K562 (cell line): ENCODE results near the gene FIZ1. TPM values are rescaled to one million over a fixed set of nuclear protein-coding genes. Genes with fewer than 3 reads are reported as not detected.
A peak's percentile ranks its signal among the peaks of the same experiment; 100 is the strongest.

Experiments
- ATAC-seq: fragments of 200-7000 bp; cut with Tn5 transposase; 3 replicates; pipeline ENCODE4 v1.9.1; 2020; ENCODE audit warnings: moderate library complexity
- BruUV-seq: library from RNA; stranded (reverse); fragments of 400-500 nt; replicated peaks from 2 replicates; lab custom pipeline; 2021; lab: Mats Ljungman, UMichigan
- CTCF ChIA-PET: fragments of 300-600 bp; formaldehyde crosslinking; extraction: SDS; loops from one replicate; lab custom pipeline; 2021; ENCODE audit warnings: low intra/inter-chr PET ratio; lab: Yijun Ruan, JAX
- POLR2A ChIA-PET: fragments of 300-600, 350-650 bp; sonication (Branson Sonifier 250); formaldehyde crosslinking; extraction: SDS; loops from one replicate; lab custom pipeline; 2021; ENCODE audit warnings: antibody characterized with exemption, inconsistent platforms; lab: Yijun Ruan, JAX
- DNase-seq, 4 experiments: peaks; one replicate each; pipeline versions ENCODE4 v3.0.0 to v3.0.0-alpha.2; 2011 to 2018; ENCODE audit warnings: low spot score in 3 of 4, mixed read lengths in 3 of 4; ENCODE audit errors: extremely low read depth in 1 of 4
- FAIRE-seq: peaks from 2 replicates; lab custom pipeline; 2011; peaks lifted over from hg19 to GRCh38; lab: Jason Lieb, UNC
- H2AFZ ChIP-seq: 2 replicates; pipeline ENCODE4 v1.6.0; 2011; ENCODE audit warnings: low read depth, low read length, control low read depth, inconsistent platforms
- H3K27ac ChIP-seq: fragments of 200-600 bp; 3 replicates; pipeline ENCODE4 v1.8.0; 2011; ENCODE audit warnings: low read depth, mild to moderate bottlenecking, control low read depth, inconsistent platforms, low read length, moderate library complexity, mixed read lengths; ENCODE audit errors: extremely low read depth
- H3K27me3 ChIP-seq, 2 experiments: fragments of 300-600 bp in 1 of 2; 2 replicates in 1 of 2; 3 replicates in 1 of 2; pipeline versions ENCODE4 v1.6.0 to v1.8.0; 2011; ENCODE audit warnings: inconsistent platforms in 2 of 2, low read length in 2 of 2, mild to moderate bottlenecking in 1 of 2, mixed read lengths in 1 of 2, moderate library complexity in 1 of 2; ENCODE audit not compliant: control insufficient read depth in 2 of 2, insufficient read depth in 2 of 2
- H3K36me3 ChIP-seq: fragments of 300-600 bp; 3 replicates; pipeline ENCODE4 v1.8.0; 2011; ENCODE audit warnings: mild to moderate bottlenecking, low read length, inconsistent platforms; ENCODE audit not compliant: control insufficient read depth, insufficient read depth
- H3K4me1 ChIP-seq, 2 experiments: fragments of 200-600 bp in 1 of 2; replicated peaks in 1 of 2; 2 replicates in 1 of 2; 3 replicates in 1 of 2; pipeline versions ENCODE4 v1.5.1 to v1.8.0; 2011; ENCODE audit warnings: inconsistent platforms in 2 of 2, low read length in 2 of 2, mild to moderate bottlenecking in 1 of 2, mixed read lengths in 1 of 2, moderate library complexity in 1 of 2; ENCODE audit not compliant: control insufficient read depth in 2 of 2, insufficient read depth in 2 of 2
- H3K4me2 ChIP-seq: 2 replicates; pipeline ENCODE4 v1.6.1; 2011; ENCODE audit warnings: low read length, control low read depth, inconsistent platforms, mixed read lengths; ENCODE audit not compliant: insufficient read depth
- H3K4me3 ChIP-seq: fragments of 200-600 bp; sonication (generic), shearing (Covaris generic); 2 replicates; pipeline ENCODE4 v1.5.1; 2016; ENCODE audit warnings: control low read depth, inconsistent platforms
- H3K79me2 ChIP-seq: fragments of 200-600 bp; 3 replicates; pipeline ENCODE4 v1.8.0; 2011; ENCODE audit warnings: low read length, inconsistent platforms; ENCODE audit not compliant: control insufficient read depth, insufficient read depth
- H3K9ac ChIP-seq, 2 experiments: 2 replicates each; pipeline versions ENCODE4 v1.6.0 to v1.6.1; 2011; ENCODE audit warnings: low read depth in 2 of 2, low read length in 2 of 2, control low read depth in 1 of 2, inconsistent platforms in 1 of 2, mild to moderate bottlenecking in 1 of 2, mixed read lengths in 1 of 2; ENCODE audit not compliant: insufficient read depth in 1 of 2
- H3K9me1 ChIP-seq: one replicate; pipeline ENCODE4 v1.6.0; 2011; ENCODE audit warnings: inconsistent platforms, mild to moderate bottlenecking, low read length, moderate library complexity; ENCODE audit not compliant: control insufficient read depth, insufficient read depth
- H3K9me3 ChIP-seq: replicated peaks from 2 replicates; pipeline ENCODE4 v1.5.1; 2011; ENCODE audit warnings: low read depth, low read length, inconsistent platforms; ENCODE audit not compliant: control insufficient read depth, insufficient read depth
- H4K20me1 ChIP-seq: replicated peaks from 2 replicates; pipeline ENCODE4 v1.6.1; 2011; ENCODE audit warnings: low read length, inconsistent platforms, mixed read lengths; ENCODE audit not compliant: control insufficient read depth, insufficient read depth
- ARHGAP35 ChIP-seq: fragments of 450-650 bp; IDR thresholded peaks from 2 replicates; pipeline ENCODE4 v1.6.1; 2018; ENCODE audit not compliant: partially characterized antibody
- EGR1 ChIP-seq: fragments of 450-650 bp; conservative IDR thresholded peaks from 2 replicates; pipeline ENCODE4 v1.6.1; 2017; ENCODE audit warnings: mild to moderate bottlenecking
- GABPB1 ChIP-seq: sonication (generic); formaldehyde crosslinking; IDR thresholded peaks from 2 replicates; pipeline ENCODE4 v1.8.0; 2022; ENCODE audit warnings: mild to moderate bottlenecking, missing genetic modification reagents
- HIVEP1 ChIP-seq: fragments of 250-450 bp; sonication (Bioruptor Pico); IDR thresholded peaks from 2 replicates; pipeline ENCODE4 v1.4.0; 2020; ENCODE audit warnings: mild to moderate bottlenecking
- HMGXB4 ChIP-seq: sonication (generic); formaldehyde crosslinking; IDR thresholded peaks from 2 replicates; pipeline ENCODE4 v1.8.1; 2023; ENCODE audit warnings: mild to moderate bottlenecking, missing genetic modification reagents
- KLF13 ChIP-seq: fragments of 450-650 bp; IDR thresholded peaks from 2 replicates; pipeline ENCODE4 v1.6.1; 2016; ENCODE audit warnings: missing genetic modification characterization, low read depth, mild to moderate bottlenecking, missing compliant biosample characterization, moderate library complexity, borderline replicate concordance
- MAZ ChIP-seq, 2 experiments: fragments of 450-650 bp in 1 of 2; sonication (generic) in 1 of 2; formaldehyde crosslinking; IDR thresholded peaks in 1 of 2; conservative IDR thresholded peaks in 1 of 2; 2 replicates each; pipeline versions ENCODE4 v1.4.0 to v1.5.0; 2020; ENCODE audit warnings: mild to moderate bottlenecking in 1 of 2, missing genetic modification reagents in 1 of 2
- MEIS2 ChIP-seq: fragments of 450-650 bp; IDR thresholded peaks from 2 replicates; pipeline ENCODE4 v1.6.1; 2014; ENCODE audit warnings: mild to moderate bottlenecking; ENCODE audit not compliant: partially characterized antibody
- NCOA4 ChIP-seq: fragments of 450-650 bp; IDR thresholded peaks from 2 replicates; pipeline ENCODE4 v1.6.1; 2018; ENCODE audit warnings: mild to moderate bottlenecking; ENCODE audit not compliant: partially characterized antibody
- POLR2AphosphoS5 ChIP-seq: IDR thresholded peaks from 2 replicates; pipeline ENCODE4 v1.6.1; 2011; ENCODE audit warnings: mild to moderate bottlenecking, low read depth, low read length, moderate library complexity; ENCODE audit not compliant: control insufficient read depth, insufficient read depth
- POLR2H ChIP-seq: IDR thresholded peaks from 2 replicates; pipeline ENCODE4 v1.6.1; 2016; ENCODE audit warnings: missing genetic modification characterization, low read depth, mild to moderate bottlenecking, control low read depth, missing compliant biosample characterization, moderate library complexity
- SMAD4 ChIP-seq: fragments of 250-450 bp; sonication (Bioruptor Pico); conservative IDR thresholded peaks from 2 replicates; pipeline ENCODE4 v1.8.0; 2021; ENCODE audit warnings: inconsistent platforms, mild to moderate bottlenecking, moderate library complexity
- SNAPC5 ChIP-seq: fragments of 250-450 bp; sonication (Bioruptor Pico); IDR thresholded peaks from 2 replicates; pipeline ENCODE4 v1.8.0; 2021; ENCODE audit warnings: moderate library complexity, mild to moderate bottlenecking, inconsistent platforms
- THRAP3 ChIP-seq: fragments of 450-650 bp; IDR thresholded peaks from 2 replicates; pipeline ENCODE4 v1.6.1; 2016; ENCODE audit warnings: mild to moderate bottlenecking, inconsistent platforms, borderline replicate concordance
- ZBTB33 ChIP-seq: sonication (generic); formaldehyde crosslinking; IDR thresholded peaks from 2 replicates; pipeline ENCODE4 v1.8.1; 2023; ENCODE audit warnings: mild to moderate bottlenecking, missing genetic modification reagents
- ZNF274 ChIP-seq: IDR thresholded peaks from 2 replicates; pipeline ENCODE4 v1.6.1; 2011; ENCODE audit warnings: low read depth, mild to moderate bottlenecking, low read length, moderate library complexity, borderline replicate concordance
- ZNF507 ChIP-seq: conservative IDR thresholded peaks from 2 replicates; pipeline ENCODE4 v1.6.1; 2017; ENCODE audit warnings: missing genetic modification characterization, missing compliant biosample characterization
- ZNF561 ChIP-seq: fragments of 450-650 bp; formaldehyde crosslinking; conservative IDR thresholded peaks from 2 replicates; pipeline ENCODE4 v1.4.0; 2020; ENCODE audit warnings: mild to moderate bottlenecking, moderate library complexity
- WGBS: fragments of 100-300 bp; shearing (Covaris generic); methylation state at CpG from one replicate; pipeline ENCODE4 v1.1.6; 2016; ENCODE audit warnings: low coverage, mixed read lengths; ENCODE audit not compliant: insufficient coverage; ENCODE audit errors: missing lambda C conversion rate; 5-methylcytosine and 5-hydroxymethylcytosine counted together
- in situ Hi-C: fragments of 300-500 bp; cut with MboI; formaldehyde crosslinking; loops from 4 replicates; pipeline ENCODE4 v1.15.0; 2018; ENCODE audit warnings: inconsistent platforms, mixed read lengths
- intact Hi-C: fragments of 100-400 bp; cut with micrococcal nuclease; formaldehyde crosslinking; loops from 2 replicates; pipeline ENCODE4 v1.14.2; 2022
- polyA plus RNA-seq, 8 experiments: library from polyadenylated mRNA; depleted of rRNA in 4 of 8; stranded (reverse) in 5 of 8; unstranded in 3 of 8; fragments of >200 nt; fragmentation: Nextera tagmentation in 2 of 8; fragmentation: Illumina TruSeq in 1 of 8; extraction: Ambion mirVana in 2 of 8; extraction: Trizol in 1 of 8; gene quantifications; 2 replicates each; pipeline versions ENCODE4 v1.2.1 to v1.2.3, GENCODE V29; 2011 to 2014; ENCODE audit warnings: inconsistent platforms in 1 of 8, missing spikeins in 1 of 8
- total RNA-seq, 7 experiments: library from RNA; depleted of rRNA in 6 of 7; stranded (reverse); fragments of >200 nt in 6 of 7; fragmentation: Illumina TruSeq in 2 of 7; extraction: Trizol in 2 of 7; gene quantifications; 2 replicates each; pipeline versions ENCODE4 v1.2.1 to v1.2.3, GENCODE V29; 2011 to 2021; ENCODE audit warnings: low replicate concordance in 1 of 7

The FIZ1 gene
- total and polyA plus RNA-seq, 9 of the 15 experiments (the other 6 are each of a cell fraction or from before 2014, with no cell fraction given), result 0.79 to 17.5 (median 5.5) TPM

GRCh38 chr19:55641426-55642152, 42.3 kb upstream of the FIZ1 start:
- ChIA-PET CTCF (interaction anchor here (1.2 kb wide), 1 partner anchor 13 kb away, joined by 5 read pairs; the partner anchor contains the start of gene U2AF2), POLR2A (interaction anchor here (2.3 kb wide), 1 partner anchor 13 kb away, joined by 8 read pairs; the partner anchor contains the start of gene U2AF2)
- intact Hi-C loops, result no loop called here
- H3K9me3 ChIP-seq, result no peaks in the 10 kb centered on the region
- peak overlapping the region; percentile 79 to 98 for H3K9ac ChIP-seq
- H3K4me3 ChIP-seq, result peak overlapping the region; percentile 94
- ATAC-seq, result peak; percentile 3; the same call in 2 of the 3 replicates
- peak in 1 of 4 experiments; percentile 27 for DNase-seq
- H3K4me2 ChIP-seq, result peak overlapping the region; percentile 91
- H3K36me3 ChIP-seq, result peaks cover 31% of the 10 kb centered on the region; the same call in 2 of the 3 replicates
- no peaks in the 10 kb centered on the region for H3K27me3 ChIP-seq
- peaks cover 35 to 63% of the 10 kb centered on the region in 2 experiments for H3K4me1 ChIP-seq
- H3K27ac ChIP-seq, result peak overlapping the region; percentile 74
- BruUV-seq, result no TSS peak
- peak overlapping the region; percentile 36; the same call in 1 of the 2 replicates for H2AFZ ChIP-seq
- no peaks in the 10 kb centered on the region for H3K9me1 ChIP-seq
- WGBS, result 2% methylated on average over 17 of the region's 25 CpGs
- no peaks in the 10 kb centered on the region for H4K20me1 ChIP-seq
- FAIRE-seq, result peak; percentile 70
- peaks cover 77% of the 10 kb centered on the region for H3K79me2 ChIP-seq
- in situ Hi-C loops, result loop anchor here (25.0 kb wide), 2 partner anchors 504 to 671 kb away; partner anchors contain the start of genes TNNT1 and ZSCAN5A
- no peak for TF ChIP-seq ARHGAP35
- TF ChIP-seq ZBTB33 (CRISPR knock-in tag), result no peak
- TF ChIP-seq SNAPC5, result no peak
- TF ChIP-seq KLF13 (tag), result no peak
- no peak for TF ChIP-seq HMGXB4 (CRISPR knock-in tag)
- no peak; the same call in 1 of the 2 replicates for TF ChIP-seq POLR2H
- TF ChIP-seq MAZ (CRISPR knock-in tag; conservative IDR thresholded peaks at IDR 0.05 in 1 of 2, IDR thresholded peaks at IDR 0.05 in 1 of 2), result no peak; a peak in 1 of 4 replicates
- TF ChIP-seq ZNF561 (CRISPR knock-in tag), result no peak
- 0 out of 2 replicates have a peak, but pooled peaks have one; percentile 34 for TF ChIP-seq GABPB1 (CRISPR knock-in tag)
- no peak for TF ChIP-seq POLR2AphosphoS5
- no peak for TF ChIP-seq NCOA4
- no peak for TF ChIP-seq ZNF507 (tag)
- no peak for TF ChIP-seq THRAP3
- TF ChIP-seq MEIS2, result no peak
- no peak for TF ChIP-seq ZNF274
- 0 out of 2 replicates have a peak, but pooled peaks have one; percentile 8 for TF ChIP-seq HIVEP1
- TF ChIP-seq SMAD4 (CRISPR knock-in tag), result no peak
- TF ChIP-seq EGR1, result no peak
